ENCODE measurements around the gene EVI5.

- TF ChIP-seq, protein P1, sequence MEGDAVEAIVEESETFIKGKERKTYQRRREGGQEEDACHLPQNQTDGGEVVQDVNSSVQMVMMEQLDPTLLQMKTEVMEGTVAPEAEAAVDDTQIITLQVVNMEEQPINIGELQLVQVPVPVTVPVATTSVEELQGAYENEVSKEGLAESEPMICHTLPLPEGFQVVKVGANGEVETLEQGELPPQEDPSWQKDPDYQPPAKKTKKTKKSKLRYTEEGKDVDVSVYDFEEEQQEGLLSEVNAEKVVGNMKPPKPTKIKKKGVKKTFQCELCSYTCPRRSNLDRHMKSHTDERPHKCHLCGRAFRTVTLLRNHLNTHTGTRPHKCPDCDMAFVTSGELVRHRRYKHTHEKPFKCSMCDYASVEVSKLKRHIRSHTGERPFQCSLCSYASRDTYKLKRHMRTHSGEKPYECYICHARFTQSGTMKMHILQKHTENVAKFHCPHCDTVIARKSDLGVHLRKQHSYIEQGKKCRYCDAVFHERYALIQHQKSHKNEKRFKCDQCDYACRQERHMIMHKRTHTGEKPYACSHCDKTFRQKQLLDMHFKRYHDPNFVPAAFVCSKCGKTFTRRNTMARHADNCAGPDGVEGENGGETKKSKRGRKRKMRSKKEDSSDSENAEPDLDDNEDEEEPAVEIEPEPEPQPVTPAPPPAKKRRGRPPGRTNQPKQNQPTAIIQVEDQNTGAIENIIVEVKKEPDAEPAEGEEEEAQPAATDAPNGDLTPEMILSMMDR (IDR thresholded peaks at IDR 0.05): no peak
- TF ChIP-seq EZH2 (IDR thresholded peaks at IDR 0.05): no peak
- no peak for TF ChIP-seq EZH2phosphoT487 (IDR thresholded peaks at IDR 0.05)
Observed at GRCh38 chr1:92834617-92835016, 49.7 kb upstream of the EVI5 start.

Measured in neural progenitor cell (in vitro differentiated cells).